ENCODE measurements around the gene SKI. TPM values are rescaled to one million over a fixed set of nuclear protein-coding genes. Genes with fewer than 3 reads are reported as not detected.

SKI gene
- total and polyA plus RNA-seq, 2 experiments from 2014 or later = 9.3 to 66.8 TPM

DNA sequence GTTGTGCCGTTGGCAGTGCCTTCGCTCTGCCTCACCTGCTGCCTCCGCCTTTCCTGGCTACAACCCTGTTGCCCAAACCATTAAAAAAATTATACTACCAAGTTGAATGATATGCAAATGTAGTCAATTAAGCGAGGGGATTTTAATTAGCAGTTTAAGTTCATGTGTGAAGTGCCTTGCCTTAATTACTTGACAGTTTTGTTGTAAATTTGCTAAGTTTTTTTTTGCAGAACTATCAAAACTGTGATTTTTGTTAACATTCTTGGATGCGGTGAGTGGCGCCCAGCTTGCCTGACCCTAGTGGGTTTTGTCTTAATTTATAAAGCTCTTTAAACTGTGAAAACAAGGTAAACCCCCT, 10.9 kb downstream of the SKI start (continued):
- TF ChIP-seq, protein P1, sequence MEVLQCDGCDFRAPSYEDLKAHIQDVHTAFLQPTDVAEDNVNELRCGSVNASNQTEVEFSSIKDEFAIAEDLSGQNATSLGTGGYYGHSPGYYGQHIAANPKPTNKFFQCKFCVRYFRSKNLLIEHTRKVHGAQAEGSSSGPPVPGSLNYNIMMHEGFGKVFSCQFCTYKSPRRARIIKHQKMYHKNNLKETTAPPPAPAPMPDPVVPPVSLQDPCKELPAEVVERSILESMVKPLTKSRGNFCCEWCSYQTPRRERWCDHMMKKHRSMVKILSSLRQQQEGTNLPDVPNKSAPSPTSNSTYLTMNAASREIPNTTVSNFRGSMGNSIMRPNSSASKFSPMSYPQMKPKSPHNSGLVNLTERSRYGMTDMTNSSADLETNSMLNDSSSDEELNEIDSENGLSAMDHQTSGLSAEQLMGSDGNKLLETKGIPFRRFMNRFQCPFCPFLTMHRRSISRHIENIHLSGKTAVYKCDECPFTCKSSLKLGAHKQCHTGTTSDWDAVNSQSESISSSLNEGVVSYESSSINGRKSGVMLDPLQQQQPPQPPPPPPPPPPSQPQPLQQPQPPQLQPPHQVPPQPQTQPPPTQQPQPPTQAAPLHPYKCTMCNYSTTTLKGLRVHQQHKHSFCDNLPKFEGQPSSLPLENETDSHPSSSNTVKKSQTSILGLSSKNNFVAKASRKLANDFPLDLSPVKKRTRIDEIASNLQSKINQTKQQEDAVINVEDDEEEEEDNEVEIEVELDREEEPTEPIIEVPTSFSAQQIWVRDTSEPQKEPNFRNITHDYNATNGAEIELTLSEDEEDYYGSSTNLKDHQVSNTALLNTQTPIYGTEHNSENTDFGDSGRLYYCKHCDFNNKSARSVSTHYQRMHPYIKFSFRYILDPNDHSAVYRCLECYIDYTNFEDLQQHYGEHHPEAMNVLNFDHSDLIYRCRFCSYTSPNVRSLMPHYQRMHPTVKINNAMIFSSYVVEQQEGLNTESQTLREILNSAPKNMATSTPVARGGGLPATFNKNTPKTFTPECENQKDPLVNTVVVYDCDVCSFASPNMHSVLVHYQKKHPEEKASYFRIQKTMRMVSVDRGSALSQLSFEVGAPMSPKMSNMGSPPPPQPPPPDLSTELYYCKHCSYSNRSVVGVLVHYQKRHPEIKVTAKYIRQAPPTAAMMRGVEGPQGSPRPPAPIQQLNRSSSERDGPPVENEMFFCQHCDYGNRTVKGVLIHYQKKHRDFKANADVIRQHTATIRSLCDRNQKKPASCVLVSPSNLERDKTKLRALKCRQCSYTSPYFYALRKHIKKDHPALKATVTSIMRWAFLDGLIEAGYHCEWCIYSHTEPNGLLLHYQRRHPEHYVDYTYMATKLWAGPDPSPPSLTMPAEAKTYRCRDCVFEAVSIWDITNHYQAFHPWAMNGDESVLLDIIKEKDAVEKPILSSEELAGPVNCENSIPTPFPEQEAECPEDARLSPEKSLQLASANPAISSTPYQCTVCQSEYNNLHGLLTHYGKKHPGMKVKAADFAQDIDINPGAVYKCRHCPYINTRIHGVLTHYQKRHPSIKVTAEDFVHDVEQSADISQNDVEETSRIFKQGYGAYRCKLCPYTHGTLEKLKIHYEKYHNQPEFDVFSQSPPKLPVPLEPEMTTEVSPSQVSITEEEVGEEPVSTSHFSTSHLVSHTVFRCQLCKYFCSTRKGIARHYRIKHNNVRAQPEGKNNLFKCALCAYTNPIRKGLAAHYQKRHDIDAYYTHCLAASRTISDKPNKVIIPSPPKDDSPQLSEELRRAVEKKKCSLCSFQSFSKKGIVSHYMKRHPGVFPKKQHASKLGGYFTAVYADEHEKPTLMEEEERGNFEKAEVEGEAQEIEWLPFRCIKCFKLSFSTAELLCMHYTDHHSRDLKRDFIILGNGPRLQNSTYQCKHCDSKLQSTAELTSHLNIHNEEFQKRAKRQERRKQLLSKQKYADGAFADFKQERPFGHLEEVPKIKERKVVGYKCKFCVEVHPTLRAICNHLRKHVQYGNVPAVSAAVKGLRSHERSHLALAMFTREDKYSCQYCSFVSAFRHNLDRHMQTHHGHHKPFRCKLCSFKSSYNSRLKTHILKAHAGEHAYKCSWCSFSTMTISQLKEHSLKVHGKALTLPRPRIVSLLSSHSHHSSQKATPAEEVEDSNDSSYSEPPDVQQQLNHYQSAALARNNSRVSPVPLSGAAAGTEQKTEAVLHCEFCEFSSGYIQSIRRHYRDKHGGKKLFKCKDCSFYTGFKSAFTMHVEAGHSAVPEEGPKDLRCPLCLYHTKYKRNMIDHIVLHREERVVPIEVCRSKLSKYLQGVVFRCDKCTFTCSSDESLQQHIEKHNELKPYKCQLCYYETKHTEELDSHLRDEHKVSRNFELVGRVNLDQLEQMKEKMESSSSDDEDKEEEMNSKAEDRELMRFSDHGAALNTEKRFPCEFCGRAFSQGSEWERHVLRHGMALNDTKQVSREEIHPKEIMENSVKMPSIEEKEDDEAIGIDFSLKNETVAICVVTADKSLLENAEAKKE (CRISPR knock-in tag; IDR thresholded peaks at IDR 0.05) = no peak
- TF ChIP-seq STAT1 (IDR thresholded peaks at IDR 0.05; ENCODE audit: unreplicated experiment) (no peak), CREB1 (CRISPR knock-in tag; IDR thresholded peaks at IDR 0.05; ENCODE audit: low read depth) (no peak), JUNB (IDR thresholded peaks at IDR 0.05; ENCODE audit: unreplicated experiment) (no peak), EZH2 (IDR thresholded peaks at IDR 0.05; ENCODE audit: low read depth, unreplicated experiment) (no peak)
- TF ChIP-seq, protein P2, sequence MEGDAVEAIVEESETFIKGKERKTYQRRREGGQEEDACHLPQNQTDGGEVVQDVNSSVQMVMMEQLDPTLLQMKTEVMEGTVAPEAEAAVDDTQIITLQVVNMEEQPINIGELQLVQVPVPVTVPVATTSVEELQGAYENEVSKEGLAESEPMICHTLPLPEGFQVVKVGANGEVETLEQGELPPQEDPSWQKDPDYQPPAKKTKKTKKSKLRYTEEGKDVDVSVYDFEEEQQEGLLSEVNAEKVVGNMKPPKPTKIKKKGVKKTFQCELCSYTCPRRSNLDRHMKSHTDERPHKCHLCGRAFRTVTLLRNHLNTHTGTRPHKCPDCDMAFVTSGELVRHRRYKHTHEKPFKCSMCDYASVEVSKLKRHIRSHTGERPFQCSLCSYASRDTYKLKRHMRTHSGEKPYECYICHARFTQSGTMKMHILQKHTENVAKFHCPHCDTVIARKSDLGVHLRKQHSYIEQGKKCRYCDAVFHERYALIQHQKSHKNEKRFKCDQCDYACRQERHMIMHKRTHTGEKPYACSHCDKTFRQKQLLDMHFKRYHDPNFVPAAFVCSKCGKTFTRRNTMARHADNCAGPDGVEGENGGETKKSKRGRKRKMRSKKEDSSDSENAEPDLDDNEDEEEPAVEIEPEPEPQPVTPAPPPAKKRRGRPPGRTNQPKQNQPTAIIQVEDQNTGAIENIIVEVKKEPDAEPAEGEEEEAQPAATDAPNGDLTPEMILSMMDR (conservative IDR thresholded peaks at IDR 0.05; ENCODE audit: low read depth in 2 of 2) = no peak

DNA sequence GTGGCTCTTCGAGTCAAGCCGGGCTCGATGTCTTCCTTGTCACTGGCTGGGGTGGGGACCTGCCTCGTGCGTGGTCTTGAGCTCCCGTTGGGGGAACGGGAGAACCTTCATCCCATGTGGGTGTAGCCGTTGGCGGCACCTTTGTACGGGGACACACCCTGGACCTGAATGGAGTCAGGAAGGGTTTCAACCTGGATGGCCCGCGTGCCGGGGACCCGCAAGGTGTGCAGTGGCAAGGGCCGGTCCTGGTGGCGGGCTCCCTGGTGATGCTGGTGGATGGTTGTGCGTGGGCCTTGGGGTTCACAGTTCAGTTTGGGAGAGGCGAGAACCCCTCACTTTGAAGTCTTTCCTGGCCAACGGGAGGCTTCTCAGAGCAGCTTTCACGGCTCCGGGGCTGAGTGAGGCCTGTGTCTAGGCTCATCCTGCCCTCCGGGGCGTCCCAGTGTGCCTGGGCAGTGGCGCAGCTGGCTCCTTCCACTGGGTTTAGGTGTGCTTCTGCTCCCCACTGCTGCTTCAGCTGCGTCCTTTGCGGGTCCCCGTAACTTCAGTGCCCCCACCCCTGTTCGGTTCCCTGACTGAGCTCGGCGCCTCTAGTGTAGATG, 11.4 kb downstream of the SKI start:
- no peaks in the 10 kb centered on the region; the same call in 2 of the 3 replicates for H3K9me3 Mint-ChIP-seq
- no peaks in the 10 kb centered on the region for H3K9me2 ChIP-seq (ENCODE audit: insufficient read depth)
- H3K27ac ChIP-seq (ENCODE audit: low read depth) = peak overlapping the region; percentile 78; the same call in 1 of the 2 replicates
- peaks cover 17% of the 10 kb centered on the region for H3K36me3 Mint-ChIP-seq (ENCODE audit: low read depth)
- peaks cover 100% of the 10 kb centered on the region for H3K79me2 ChIP-seq (replicated peaks; ENCODE audit: insufficient read depth)
- DNase-seq (ENCODE audit: low spot score) (no peak), ATAC-seq (peak; percentile 9; the same call in 2 of the 3 replicates)
- H3K27me3 Mint-ChIP-seq (ENCODE audit: insufficient read depth, low read depth, poor library complexity) = peaks cover 15% of the 10 kb centered on the region
- no peak overlapping the region for H3K4me3 Mint-ChIP-seq
- no peaks in the 10 kb centered on the region; the same call in 1 of the 2 replicates for H3K36me3 ChIP-seq (ENCODE audit: insufficient read depth)
- no peak overlapping the region; the same call in 1 of the 2 replicates for H3K27ac Mint-ChIP-seq
- no peaks in the 10 kb centered on the region for H3K27me3 ChIP-seq (ENCODE audit: insufficient read depth)
- no peak overlapping the region for H2AFZ ChIP-seq
- no peak overlapping the region for H3K4me3 ChIP-seq
- peaks cover 90% of the 10 kb centered on the region for H4K20me1 ChIP-seq (replicated peaks; ENCODE audit: insufficient read depth)
- peaks cover 3% of the 10 kb centered on the region for H3F3A ChIP-seq (replicated peaks; ENCODE audit: low read depth)
- H3K4me2 ChIP-seq = no peak overlapping the region
- peaks cover 49% of the 10 kb centered on the region for H3K4me1 Mint-ChIP-seq
- peaks cover 3% of the 10 kb centered on the region; the same call in 1 of the 2 replicates for H3K4me1 ChIP-seq (ENCODE audit: insufficient read depth)
- no peak for TF ChIP-seq STAT1 (IDR thresholded peaks at IDR 0.05; ENCODE audit: unreplicated experiment)
- TF ChIP-seq, protein P1 (CRISPR knock-in tag; IDR thresholded peaks at IDR 0.05) = no peak
- no peak for TF ChIP-seq JUNB (IDR thresholded peaks at IDR 0.05; ENCODE audit: unreplicated experiment)

All from GM23338 (cell line).